Measurements from ENCODE around the gene VPS13D. TPM values are rescaled to one million over a fixed set of nuclear protein-coding genes. Genes with fewer than 3 reads are reported as not detected.

Gene VPS13D
- polyA plus RNA-seq, 3 donors, result 3.6 to 20.2 (median 5.1) TPM

GRCh38 chr1:12424793-12425192, 195.0 kb downstream of the VPS13D start:
- H3K4me1 Mint-ChIP-seq, result peaks cover 17% of the 10 kb centered on the region
- H3K27me3 Mint-ChIP-seq (ENCODE audit: low read depth in 3 of 3), result no peaks in the 10 kb centered on the region
- Histone ChIP-seq H3K36me3 (replicated peaks in 1 of 2; ENCODE audit: control insufficient read depth in 1 of 2, insufficient read depth in 2 of 2, low read length in 2 of 2) (peaks cover 8 to 71% of the 10 kb centered on the region in 2 donors), H3K4me1 (ENCODE audit: control insufficient read depth in 1 of 2, insufficient read depth in 2 of 2, low read length in 2 of 2) (no peaks in the 10 kb centered on the region), H4K20me1 (ENCODE audit: insufficient read depth, low read length) (no peaks in the 10 kb centered on the region), H2AFZ (ENCODE audit: insufficient read depth, low read depth, low read length, poor library complexity, severe bottlenecking) (no peak overlapping the region), H3K27ac (ENCODE audit: low read depth in 1 of 2, low read length in 2 of 2) (peak overlapping the region in 1 of 2 donors; percentile 38), H3K4me3 (replicated peaks in 1 of 3; ENCODE audit: low read depth in 2 of 3, low read length in 3 of 3) (no peak overlapping the region), H3K4me2 (replicated peaks; ENCODE audit: extremely low read depth, low read length, poor library complexity, severe bottlenecking) (no peak overlapping the region), H3K79me2 (ENCODE audit: insufficient read depth, low read length) (no peaks in the 10 kb centered on the region), H3K27me3 (ENCODE audit: control insufficient read depth in 2 of 2, insufficient read depth in 2 of 2, low read length in 2 of 2) (no peaks in the 10 kb centered on the region), H3K9ac (ENCODE audit: insufficient read depth, low read length, poor library complexity, severe bottlenecking) (no peak overlapping the region), H3K9me3 (replicated peaks in 1 of 2; ENCODE audit: control insufficient read depth in 1 of 2, insufficient read depth in 1 of 2, low read length in 2 of 2) (no peaks in the 10 kb centered on the region)
- intact Hi-C loops (cut with micrococcal nuclease), result no loop called here
- H3K36me3 Mint-ChIP-seq, result peaks cover 62 to 74% of the 10 kb centered on the region in 2 donors
- H3K27ac Mint-ChIP-seq, result peak overlapping the region in 1 of 7 donors; percentile 72
- DNase-seq, result no peak
- H3K4me3 Mint-ChIP-seq, result no peak overlapping the region
- H3K9me3 Mint-ChIP-seq, result no peaks in the 10 kb centered on the region
- no peak for TF ChIP-seq CTCF (IDR thresholded peaks at IDR 0.05)

- H3K9me3 ChIP-seq (replicated peaks in 1 of 2; ENCODE audit: control insufficient read depth in 1 of 2, insufficient read depth in 1 of 2, low read length in 2 of 2), result no peaks in the 10 kb centered on the region
- TF ChIP-seq CTCF (IDR thresholded peaks at IDR 0.05), result no peak
- no peaks in the 10 kb centered on the region for H4K20me1 ChIP-seq (ENCODE audit: insufficient read depth, low read length)
- no peak overlapping the region for H3K4me3 ChIP-seq (replicated peaks in 1 of 3; ENCODE audit: low read depth in 2 of 3, low read length in 3 of 3)
- Mint-ChIP-seq H3K27ac (peak overlapping the region in 1 of 7 donors; percentile 11), H3K36me3 (peaks cover 68 to 79% of the 10 kb centered on the region in 2 donors), H3K4me1 (peaks cover 11% of the 10 kb centered on the region), H3K9me3 (no peaks in the 10 kb centered on the region), H3K4me3 (no peak overlapping the region), H3K27me3 (ENCODE audit: low read depth in 3 of 3) (no peaks in the 10 kb centered on the region)
- peaks cover 12 to 77% of the 10 kb centered on the region in 2 donors for H3K36me3 ChIP-seq (replicated peaks in 1 of 2; ENCODE audit: control insufficient read depth in 1 of 2, insufficient read depth in 2 of 2, low read length in 2 of 2)
- H3K27me3 ChIP-seq (ENCODE audit: control insufficient read depth in 2 of 2, insufficient read depth in 2 of 2, low read length in 2 of 2), result no peaks in the 10 kb centered on the region
- H3K79me2 ChIP-seq (ENCODE audit: insufficient read depth, low read length), result no peaks in the 10 kb centered on the region
- no peak overlapping the region for H3K4me2 ChIP-seq (replicated peaks; ENCODE audit: extremely low read depth, low read length, poor library complexity, severe bottlenecking)
- intact Hi-C loops (cut with micrococcal nuclease), result no loop called here
- WGBS (ENCODE audit: insufficient coverage), result 95% methylated on average over 2 of the region's 3 CpGs
- H3K9ac ChIP-seq (ENCODE audit: insufficient read depth, low read length, poor library complexity, severe bottlenecking), result no peak overlapping the region
- no peak for DNase-seq
- H2AFZ ChIP-seq (ENCODE audit: insufficient read depth, low read depth, low read length, poor library complexity, severe bottlenecking), result no peak overlapping the region
- no peaks in the 10 kb centered on the region for H3K4me1 ChIP-seq (ENCODE audit: control insufficient read depth in 1 of 2, insufficient read depth in 2 of 2, low read length in 2 of 2)
- H3K27ac ChIP-seq (ENCODE audit: low read depth in 1 of 2, low read length in 2 of 2), result no peak overlapping the region
Observed at GRCh38 chr1:12426030-12426429, 196.2 kb downstream of the VPS13D start.

Data from CD14-positive monocyte (primary cell).